GM13976 (cell line): ENCODE results near the gene AGAP3.

Experiments
- DNase-seq: peaks from one replicate; pipeline ENCODE4 v3.0.0; 2012; ENCODE audit warnings: low spot score
- CTCF ChIP-seq: IDR thresholded peaks from 2 replicates; pipeline ENCODE4 v1.5.1; 2012; ENCODE audit warnings: borderline replicate concordance, mild to moderate bottlenecking; ENCODE audit not compliant: insufficient read depth; ENCODE audit errors: extremely low read depth, missing control alignments, control extremely low read depth
- in situ Hi-C: fragments of 300-500 bp; cut with MboI; formaldehyde crosslinking; loops from one replicate; pipeline ENCODE4 v1.12.0; 2022; ENCODE audit warnings: low sequenced_read_pairs, mixed read lengths, inconsistent platforms; ENCODE audit not compliant: unreplicated experiment

Gene AGAP3

GRCh38 chr7:151045262-151045661, 41.0 kb upstream of the AGAP3 start:
- no peak for TF ChIP-seq CTCF
- no peak for DNase-seq
- in situ Hi-C loops, result no loop called here

GRCh38 chr7:151045967-151046366, 40.3 kb upstream of the AGAP3 start:
- TF ChIP-seq CTCF, result no peak
- in situ Hi-C loops, result no loop called here
- no peak for DNase-seq

GRCh38 chr7:151046603-151047573, 39.4 kb upstream of the AGAP3 start:
- DNase-seq, result no peak
- in situ Hi-C loops, result no loop called here
- no peak for TF ChIP-seq CTCF

- in situ Hi-C loops, result no loop called here
- no peak for TF ChIP-seq CTCF
- DNase-seq, result no peak
Measured at GRCh38 chr7:151047976-151048815, 38.1 kb upstream of the AGAP3 start, which contains the start of gene ASIC3. Gene ASIC3, plus strand, starts transcription at chr7:151048531. Its CDS starts 355 bp downstream, at chr7:151048886.

- no peak for DNase-seq
- in situ Hi-C loops, result no loop called here
- no peak for TF ChIP-seq CTCF
Measured at GRCh38 chr7:151048911-151049463, 37.3 kb upstream of the AGAP3 start.

- no peak for TF ChIP-seq CTCF
- in situ Hi-C loops, result no loop called here
- no peak for DNase-seq
Measured at GRCh38 chr7:151051108-151051507, 35.2 kb upstream of the AGAP3 start.
